Measurements from ENCODE around the gene WDR27.

GRCh38 chr6:169667716-169668115 is 34.1 kb downstream of the WDR27 start:
- TF ChIP-seq, protein P1, sequence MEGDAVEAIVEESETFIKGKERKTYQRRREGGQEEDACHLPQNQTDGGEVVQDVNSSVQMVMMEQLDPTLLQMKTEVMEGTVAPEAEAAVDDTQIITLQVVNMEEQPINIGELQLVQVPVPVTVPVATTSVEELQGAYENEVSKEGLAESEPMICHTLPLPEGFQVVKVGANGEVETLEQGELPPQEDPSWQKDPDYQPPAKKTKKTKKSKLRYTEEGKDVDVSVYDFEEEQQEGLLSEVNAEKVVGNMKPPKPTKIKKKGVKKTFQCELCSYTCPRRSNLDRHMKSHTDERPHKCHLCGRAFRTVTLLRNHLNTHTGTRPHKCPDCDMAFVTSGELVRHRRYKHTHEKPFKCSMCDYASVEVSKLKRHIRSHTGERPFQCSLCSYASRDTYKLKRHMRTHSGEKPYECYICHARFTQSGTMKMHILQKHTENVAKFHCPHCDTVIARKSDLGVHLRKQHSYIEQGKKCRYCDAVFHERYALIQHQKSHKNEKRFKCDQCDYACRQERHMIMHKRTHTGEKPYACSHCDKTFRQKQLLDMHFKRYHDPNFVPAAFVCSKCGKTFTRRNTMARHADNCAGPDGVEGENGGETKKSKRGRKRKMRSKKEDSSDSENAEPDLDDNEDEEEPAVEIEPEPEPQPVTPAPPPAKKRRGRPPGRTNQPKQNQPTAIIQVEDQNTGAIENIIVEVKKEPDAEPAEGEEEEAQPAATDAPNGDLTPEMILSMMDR (IDR thresholded peaks at IDR 0.05) = no peak
- TF ChIP-seq EP300 (IDR thresholded peaks at IDR 0.05) = no peak
